GM19463 (cell line): ENCODE results near the gene PLXDC1.
A peak's percentile ranks its signal among the peaks of the same experiment; 100 is the strongest.
"Not testable (repeated sequence)": the region's sequence is repeated elsewhere in the genome, so short reads cannot be mapped to it uniquely, and the experiment has no call there.

ENCODE experiments used
- ATAC-seq: cut with Tn5 transposase; IDR thresholded peaks from one replicate; pipeline ENCODE4 v1.9.1; 2021; ENCODE audit warnings: mild to moderate bottlenecking, moderate library complexity; ENCODE audit not compliant: unreplicated experiment

Gene PLXDC1

GRCh38 chr17:39183045-39183444 lies 31.6 kb upstream of the PLXDC1 start:
- ATAC-seq: no peak

- no peak for ATAC-seq
Observed at GRCh38 chr17:39181303-39181702, 29.9 kb upstream of the PLXDC1 start.

- ATAC-seq: no peak
Observed at GRCh38 chr17:39178536-39178935, 27.1 kb upstream of the PLXDC1 start.

DNA sequence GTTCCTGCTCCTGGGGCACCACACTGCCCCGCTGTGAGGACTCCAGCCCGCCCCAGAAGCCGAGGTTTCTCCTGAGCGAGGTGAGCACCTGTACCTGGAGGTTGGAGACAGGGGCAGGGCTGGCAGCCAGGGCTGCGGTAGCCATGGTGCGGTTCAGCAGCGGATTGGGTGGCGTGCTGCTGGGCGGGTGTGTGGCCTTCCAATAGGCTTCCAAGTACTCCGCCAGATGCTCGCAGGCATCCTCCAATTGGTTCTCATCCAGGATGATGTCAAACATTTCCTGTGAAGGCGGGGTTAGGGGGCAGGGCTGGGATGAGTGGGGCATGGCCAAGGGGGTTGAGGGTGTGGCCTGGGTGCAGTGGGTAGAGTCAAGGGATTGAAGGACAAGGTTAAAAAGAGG lies 25.8 kb upstream of the PLXDC1 start:
- no peak for ATAC-seq

GRCh38 chr17:39175695-39176093 lies 24.3 kb upstream of the PLXDC1 start:
- no peak for ATAC-seq

- no peak for ATAC-seq
Observed at GRCh38 chr17:39174920-39175694, 23.7 kb upstream of the PLXDC1 start.

- no peak for ATAC-seq
Observed at GRCh38 chr17:39173526-39174274, 22.3 kb upstream of the PLXDC1 start.

DNA sequence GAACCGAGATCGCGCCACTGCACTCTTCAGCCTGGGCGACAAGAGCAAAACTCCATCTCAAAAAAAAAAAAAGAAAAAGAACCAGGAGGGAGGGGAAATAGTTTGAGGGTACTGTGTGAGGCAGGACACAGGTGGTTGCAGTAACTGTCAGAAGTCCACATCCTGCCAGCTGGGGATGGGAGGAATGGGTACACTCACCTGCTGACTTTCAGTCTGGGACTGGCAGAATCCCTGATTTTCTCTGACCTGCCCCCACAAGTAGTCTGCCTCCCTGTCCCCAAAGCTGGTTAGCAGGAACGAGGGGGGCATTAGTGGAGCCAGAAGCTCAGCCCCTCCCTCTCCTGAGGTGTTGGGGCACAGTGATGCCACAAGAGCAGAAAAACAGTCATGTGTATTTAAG lies 21.6 kb upstream of the PLXDC1 start:
- ATAC-seq: no peak

DNA sequence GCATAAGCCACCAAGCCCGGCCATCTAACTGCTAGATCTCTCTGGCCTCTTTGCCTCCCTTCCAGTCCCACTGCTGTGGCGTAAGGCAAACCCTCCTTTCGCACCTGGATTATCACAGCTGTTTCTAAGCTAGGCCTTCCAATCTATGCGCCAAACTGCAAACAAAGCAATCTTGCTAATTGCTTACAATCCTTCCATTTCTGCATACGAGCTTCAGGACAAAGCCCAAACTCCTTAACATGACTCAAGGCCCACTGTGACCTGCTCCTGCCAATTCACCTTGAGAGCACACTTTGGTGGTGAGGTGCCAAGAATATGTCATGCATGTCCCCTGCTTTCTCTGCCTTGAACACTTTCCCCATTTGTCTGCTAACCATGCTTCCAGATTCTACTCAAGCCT lies 20.5 kb upstream of the PLXDC1 start:
- ATAC-seq: no peak

DNA sequence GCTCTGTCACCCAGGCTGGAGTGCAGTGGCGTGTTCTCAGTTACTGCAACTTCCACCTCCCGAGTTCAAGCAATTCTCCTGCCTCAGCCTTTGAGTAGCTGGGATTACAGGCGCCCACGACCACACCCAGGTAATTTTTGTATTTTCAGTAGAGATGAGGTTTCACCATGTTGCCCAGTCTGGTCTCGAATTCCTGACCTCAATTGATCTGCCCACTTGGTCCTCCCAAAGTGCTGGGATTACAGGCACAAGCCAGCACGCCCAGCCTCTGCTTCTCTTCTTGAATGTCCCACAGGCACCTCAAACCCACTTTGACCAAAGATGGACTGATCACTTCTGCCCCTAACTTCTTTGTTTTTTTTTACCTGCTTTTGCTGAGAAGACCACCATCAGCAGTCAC lies 19.1 kb upstream of the PLXDC1 start:
- no peak for ATAC-seq

DNA sequence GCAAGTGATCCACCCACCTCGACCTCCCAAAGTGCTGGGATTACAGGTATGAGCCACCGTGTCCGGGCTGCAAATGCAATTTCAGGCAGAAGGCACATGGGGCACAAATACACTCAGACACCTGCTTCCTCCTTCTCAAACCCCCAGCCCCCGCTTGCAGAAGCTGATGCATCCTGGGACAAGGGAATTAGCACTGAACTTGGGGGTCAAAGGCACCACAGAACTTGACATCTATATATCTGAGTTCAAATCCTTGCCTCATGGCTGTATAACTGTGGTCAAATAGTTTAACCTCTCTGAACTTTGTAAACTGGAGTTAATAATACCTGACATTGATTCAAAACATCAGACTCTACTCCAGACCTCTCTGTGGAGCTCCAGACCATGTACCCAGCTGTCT lies 18.7 kb upstream of the PLXDC1 start:
- ATAC-seq: no peak

GRCh38 chr17:39169518-39169917 lies 18.1 kb upstream of the PLXDC1 start:
- ATAC-seq: no peak

GRCh38 chr17:39169101-39169500 lies 17.7 kb upstream of the PLXDC1 start:
- no peak for ATAC-seq

- ATAC-seq: not testable (repeated sequence)
Observed at GRCh38 chr17:39168503-39168902, 17.1 kb upstream of the PLXDC1 start.

GRCh38 chr17:39167476-39167875 lies 16.0 kb upstream of the PLXDC1 start:
- no peak for ATAC-seq

DNA sequence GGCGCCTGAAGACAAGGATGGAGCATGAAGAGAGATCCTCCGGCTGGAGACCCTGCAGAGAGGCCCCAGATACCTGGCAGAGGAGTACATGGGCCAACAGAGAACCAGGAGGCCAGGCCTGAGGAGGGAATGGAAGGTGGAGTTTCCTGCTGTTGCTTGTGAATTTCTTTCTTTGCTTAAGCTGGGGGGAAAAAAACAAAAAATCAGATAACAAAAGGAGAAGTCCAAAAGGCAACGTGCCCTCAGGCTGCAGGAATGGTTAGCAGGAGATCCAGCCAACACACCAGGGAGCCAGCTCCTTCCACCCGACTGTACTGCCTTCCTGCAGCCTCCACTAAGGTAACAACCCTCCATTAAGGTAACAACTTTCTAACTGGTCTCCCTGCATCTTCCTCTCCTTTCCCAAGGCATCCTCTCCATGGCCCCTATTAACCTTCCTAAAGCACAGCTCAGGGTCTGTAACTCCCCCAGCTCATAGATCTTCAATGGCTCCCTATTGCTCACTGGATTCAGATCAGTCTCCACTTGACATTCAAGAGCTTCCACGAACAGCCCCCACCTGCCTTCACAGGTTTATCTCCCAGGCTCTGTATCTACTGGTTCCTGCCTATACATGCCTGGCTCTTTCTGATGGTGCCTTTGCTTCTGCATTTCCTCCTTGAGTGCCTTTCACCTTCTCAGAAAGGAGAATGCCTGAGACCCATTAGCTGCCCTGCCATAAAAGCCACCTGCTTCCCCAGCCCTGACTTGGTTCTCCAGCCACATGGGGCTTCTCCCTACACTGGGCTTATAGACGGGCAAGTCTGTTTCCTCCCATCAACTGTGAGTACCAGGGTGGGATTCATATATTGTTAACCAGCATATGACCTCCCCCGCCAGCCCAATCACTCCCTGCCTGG lies 15.2 kb upstream of the PLXDC1 start:
- no peak for ATAC-seq

GRCh38 chr17:39165841-39166349 lies 14.5 kb upstream of the PLXDC1 start, which contains the start of gene ARL5C:
TSS of gene ARL5C (minus strand) at chr17:39166161. CDS start at chr17:39165760, 401 bp downstream.
- no peak for ATAC-seq

- ATAC-seq: no peak
Observed at GRCh38 chr17:39165178-39165840, 13.9 kb upstream of the PLXDC1 start.

GRCh38 chr17:39164675-39165143 lies 13.3 kb upstream of the PLXDC1 start:
- ATAC-seq: peak; percentile 87

- no peak for ATAC-seq
Observed at GRCh38 chr17:39161962-39162361, 10.5 kb upstream of the PLXDC1 start.
